HG03045 (cell line): ENCODE data around the gene AGXT.

Experiments
- ATAC-seq: cut with Tn5 transposase; IDR thresholded peaks from one replicate; pipeline ENCODE4 v1.9.1; 2021; ENCODE audit warnings: mild to moderate bottlenecking, moderate library complexity; ENCODE audit not compliant: unreplicated experiment

AGXT gene

GRCh38 chr2:240925191-240925567 lies 56.6 kb downstream of the AGXT start:
- no peak for ATAC-seq

- no peak for ATAC-seq
These were observed 57.2 kb downstream of the AGXT start for GRCh38 chr2:240925568-240926515.

GRCh38 chr2:240926516-240927389 lies 58.1 kb downstream of the AGXT start:
- ATAC-seq, result no peak

- ATAC-seq, result no peak
These were observed 58.8 kb downstream of the AGXT start for GRCh38 chr2:240927390-240927781.

- no peak for ATAC-seq
These were observed 60.1 kb downstream of the AGXT start for GRCh38 chr2:240928476-240929363.

GRCh38 chr2:240929364-240930095 lies 60.9 kb downstream of the AGXT start:
- no peak for ATAC-seq
